Measurements from ENCODE around the gene GRK5.

The GRK5 gene

GRCh38 chr10:119488675-119489074, 281.3 kb downstream of the GRK5 start:
- no peaks in the 10 kb centered on the region for H3K27me3 ChIP-seq
- no peak for TF ChIP-seq CTCF (IDR thresholded peaks at IDR 0.05)
- no peak overlapping the region for H3K27ac ChIP-seq
- H3K4me3 ChIP-seq (ENCODE audit: low read depth in 1 of 2, low read length in 1 of 2), result no peak overlapping the region
- no peaks in the 10 kb centered on the region for H3K36me3 ChIP-seq
- peaks cover 7 to 19% of the 10 kb centered on the region in 2 experiments for H3K4me1 ChIP-seq (ENCODE audit: control insufficient read depth in 1 of 2, insufficient read depth in 1 of 2, low read depth in 1 of 2, low read length in 1 of 2)
- no peaks in the 10 kb centered on the region for H3K9me3 ChIP-seq

GRCh38 chr10:119489991-119490326, 282.6 kb downstream of the GRK5 start:
- Histone ChIP-seq H3K36me3 (no peaks in the 10 kb centered on the region), H3K27ac (peak overlapping the region; percentile 68), H3K9me3 (no peaks in the 10 kb centered on the region)

GRCh38 chr10:119491966-119492757, 284.8 kb downstream of the GRK5 start:
- Histone ChIP-seq H3K27ac (no peak overlapping the region), H3K4me3 (ENCODE audit: low read depth in 1 of 2, low read length in 1 of 2) (no peak overlapping the region), H3K9me3 (no peaks in the 10 kb centered on the region), H3K36me3 (no peaks in the 10 kb centered on the region), H3K27me3 (no peaks in the 10 kb centered on the region), H3K4me1 (ENCODE audit: control insufficient read depth in 1 of 2, insufficient read depth in 1 of 2, low read depth in 1 of 2, low read length in 1 of 2) (peaks cover 7 to 13% of the 10 kb centered on the region in 2 experiments)
- no peak for TF ChIP-seq CTCF (IDR thresholded peaks at IDR 0.05)

More at GRCh38 chr10:119489991-119490326, 282.6 kb downstream of the GRK5 start:
- no peak for TF ChIP-seq CTCF (IDR thresholded peaks at IDR 0.05)
- H3K4me3 ChIP-seq (ENCODE audit: low read depth in 1 of 2, low read length in 1 of 2), result peak overlapping the region; percentile 44 to 54
- H3K27me3 ChIP-seq, result no peaks in the 10 kb centered on the region
- peaks cover 7 to 13% of the 10 kb centered on the region in 2 experiments for H3K4me1 ChIP-seq (ENCODE audit: control insufficient read depth in 1 of 2, insufficient read depth in 1 of 2, low read depth in 1 of 2, low read length in 1 of 2)

GRCh38 chr10:119493155-119493554, 285.8 kb downstream of the GRK5 start:
- H3K9me3 ChIP-seq, result no peaks in the 10 kb centered on the region
- TF ChIP-seq CTCF (IDR thresholded peaks at IDR 0.05), result no peak
- no peak overlapping the region for H3K27ac ChIP-seq
- no peaks in the 10 kb centered on the region for H3K27me3 ChIP-seq
- H3K4me3 ChIP-seq (ENCODE audit: low read depth in 1 of 2, low read length in 1 of 2), result no peak overlapping the region
- H3K36me3 ChIP-seq, result no peaks in the 10 kb centered on the region
- H3K4me1 ChIP-seq (ENCODE audit: control insufficient read depth in 1 of 2, insufficient read depth in 1 of 2, low read depth in 1 of 2, low read length in 1 of 2), result peaks cover 7 to 13% of the 10 kb centered on the region in 2 experiments

GRCh38 chr10:119494236-119495020, 287.1 kb downstream of the GRK5 start:
- Histone ChIP-seq H3K4me1 (ENCODE audit: control insufficient read depth in 1 of 2, insufficient read depth in 1 of 2, low read depth in 1 of 2, low read length in 1 of 2) (peaks cover 7% of the 10 kb centered on the region in 2 experiments), H3K9me3 (no peaks in the 10 kb centered on the region), H3K4me3 (ENCODE audit: low read depth in 1 of 2, low read length in 1 of 2) (no peak overlapping the region), H3K36me3 (no peaks in the 10 kb centered on the region), H3K27ac (no peak overlapping the region), H3K27me3 (no peaks in the 10 kb centered on the region)
- TF ChIP-seq CTCF (IDR thresholded peaks at IDR 0.05), result no peak

Measured in neutrophil (primary cell).